WTC11 (cell line): ENCODE data around the gene PCID2. TPM values are rescaled to one million over a fixed set of nuclear protein-coding genes. Genes with fewer than 3 reads are reported as not detected.
A peak's percentile ranks its signal among the peaks of the same experiment; 100 is the strongest.

Experiments used
- ATAC-seq: fragments of 200-7000 bp; cut with Tn5 transposase; 2 replicates; pipeline ENCODE4 v1.10.0; 2021; ENCODE audit warnings: mild to moderate bottlenecking, moderate library complexity
- Bru-seq: library from RNA; stranded (reverse); fragments of 400-500 nt; gene quantifications from one replicate; lab custom pipeline; 2021; lab: Mats Ljungman, UMichigan
- CTCF ChIA-PET: fragments of 300-600 bp; sonication (Branson Sonifier 250); formaldehyde crosslinking; loops from one replicate; lab custom pipeline; 2021; ENCODE audit warnings: antibody characterized with exemption; lab: Charles Lee
- POLR2A ChIA-PET: fragments of 350-600 bp; sonication (Branson Sonifier 250); formaldehyde crosslinking; loops from one replicate; lab custom pipeline; 2021; ENCODE audit warnings: antibody characterized with exemption; lab: Charles Lee
- DNase-seq: peaks from one replicate; pipeline ENCODE4 v3.0.0; 2021; ENCODE audit warnings: low spot score
- H3K27ac Mint-ChIP-seq: 2 replicates; pipeline ENCODE4 v1.8.0; 2021; ENCODE audit warnings: mixed read lengths
- H3K27me3 Mint-ChIP-seq: 2 replicates; pipeline ENCODE4 v1.8.0; 2021; ENCODE audit warnings: low read depth, mild to moderate bottlenecking, moderate library complexity, mixed read lengths
- H3K36me3 Mint-ChIP-seq: 2 replicates; pipeline ENCODE4 v1.8.0; 2021; ENCODE audit warnings: mixed read lengths
- H3K4me1 Mint-ChIP-seq: 2 replicates; pipeline ENCODE4 v1.8.0; 2022; ENCODE audit warnings: mixed read lengths
- H3K4me3 Mint-ChIP-seq: 2 replicates; pipeline ENCODE4 v1.8.0; 2021; ENCODE audit warnings: mild to moderate bottlenecking, moderate library complexity, mixed read lengths
- H3K9me3 Mint-ChIP-seq: 2 replicates; pipeline ENCODE4 v1.8.0; 2021; ENCODE audit warnings: mixed read lengths
- E2F4 ChIP-seq: sonication (generic); formaldehyde crosslinking; IDR thresholded peaks from 2 replicates; pipeline ENCODE4 v1.8.1; 2022; ENCODE audit warnings: low read depth, mild to moderate bottlenecking, moderate library complexity, missing genetic modification reagents, borderline replicate concordance
- E2F5 ChIP-seq: sonication (generic); formaldehyde crosslinking; IDR thresholded peaks from 2 replicates; pipeline ENCODE4 v1.8.1; 2022; ENCODE audit warnings: mild to moderate bottlenecking, moderate library complexity, missing genetic modification reagents
- ELF4 ChIP-seq: sonication (generic); formaldehyde crosslinking; IDR thresholded peaks from 2 replicates; pipeline ENCODE4 v1.8.1; 2022; ENCODE audit warnings: low read depth, mild to moderate bottlenecking, moderate library complexity, missing genetic modification reagents
- FOXP1 ChIP-seq: sonication (generic); formaldehyde crosslinking; IDR thresholded peaks from 2 replicates; pipeline ENCODE4 v1.8.0; 2022; ENCODE audit warnings: missing genetic modification reagents, mild to moderate bottlenecking, moderate library complexity, borderline replicate concordance
- GABPB1 ChIP-seq: sonication (generic); formaldehyde crosslinking; IDR thresholded peaks from 2 replicates; pipeline ENCODE4 v1.8.1; 2023; ENCODE audit warnings: mild to moderate bottlenecking, missing genetic modification reagents
- MAX ChIP-seq: sonication (generic); formaldehyde crosslinking; IDR thresholded peaks from 2 replicates; pipeline ENCODE4 v1.8.0; 2022; ENCODE audit warnings: mild to moderate bottlenecking, missing genetic modification reagents
- NFYB ChIP-seq: sonication (generic); formaldehyde crosslinking; conservative IDR thresholded peaks from 2 replicates; pipeline ENCODE4 v1.8.0; 2022; ENCODE audit warnings: low read depth, missing genetic modification reagents
- NR1H2 ChIP-seq: sonication (generic); formaldehyde crosslinking; IDR thresholded peaks from 2 replicates; pipeline ENCODE4 v1.9.0; 2021; ENCODE audit warnings: mild to moderate bottlenecking, moderate library complexity, missing genetic modification reagents
- PRDM15 ChIP-seq: sonication (generic); formaldehyde crosslinking; IDR thresholded peaks from 2 replicates; pipeline ENCODE4 v1.8.0; 2022; ENCODE audit warnings: missing genetic modification reagents
- RORB ChIP-seq: fragments of 250-450 bp; sonication (Bioruptor Pico); IDR thresholded peaks from 2 replicates; pipeline ENCODE4 v1.9.0; 2021; ENCODE audit warnings: mild to moderate bottlenecking
- SMAD3 ChIP-seq: sonication (generic); formaldehyde crosslinking; IDR thresholded peaks from 2 replicates; pipeline ENCODE4 v1.8.0; 2022; ENCODE audit warnings: missing genetic modification reagents, mild to moderate bottlenecking, borderline replicate concordance
- SP1 ChIP-seq: sonication (generic); formaldehyde crosslinking; conservative IDR thresholded peaks from 2 replicates; pipeline ENCODE4 v1.8.1; 2022; ENCODE audit warnings: missing genetic modification reagents
- TCF7 ChIP-seq: sonication (generic); formaldehyde crosslinking; IDR thresholded peaks from 2 replicates; pipeline ENCODE4 v1.8.0; 2022; ENCODE audit warnings: mild to moderate bottlenecking, low read depth, missing genetic modification reagents, moderate library complexity
- TEAD4 ChIP-seq: sonication (generic); formaldehyde crosslinking; IDR thresholded peaks from 2 replicates; pipeline ENCODE4 v1.8.0; 2022; ENCODE audit warnings: mild to moderate bottlenecking, missing genetic modification reagents
- ZNF121 ChIP-seq: sonication (generic); formaldehyde crosslinking; IDR thresholded peaks from 2 replicates; pipeline ENCODE4 v1.8.0; 2023; ENCODE audit warnings: missing genetic modification reagents
- ZNF317 ChIP-seq: sonication (generic); formaldehyde crosslinking; IDR thresholded peaks from 2 replicates; pipeline ENCODE4 v1.8.1; 2023; ENCODE audit warnings: low read depth, mild to moderate bottlenecking, moderate library complexity, missing genetic modification reagents, borderline replicate concordance
- ZNF671 ChIP-seq: fragments of 250-450 bp; sonication (Bioruptor Pico); IDR thresholded peaks from 2 replicates; pipeline ENCODE4 v1.8.0; 2021; ENCODE audit warnings: mild to moderate bottlenecking
- long read RNA-seq, 3 experiments: library from RNA in 1 of 3; library from capped mRNA in 1 of 3; library from polyadenylated mRNA in 1 of 3; unstranded in 2 of 3; stranded (forward) in 1 of 3; transcript quantifications; one replicate each; pipeline ENCODE4 v2.0.0, GENCODE V29; 2021
- total RNA-seq: library from RNA; stranded (reverse); gene quantifications from 3 replicates; pipeline ENCODE4 v1.2.3, GENCODE V29; 2021
- TF ChIP-seq, protein P1 (sequence below): sonication (generic); formaldehyde crosslinking; IDR thresholded peaks from 2 replicates; pipeline ENCODE4 v1.8.1; 2023; ENCODE audit warnings: mild to moderate bottlenecking, moderate library complexity, missing genetic modification reagents
- TF ChIP-seq, protein P2 (sequence below): fragments of 250-450 bp; sonication (Bioruptor Pico); IDR thresholded peaks from 2 replicates; pipeline ENCODE4 v1.9.0; 2021; ENCODE audit warnings: moderate library complexity, mild to moderate bottlenecking, inconsistent platforms, borderline replicate concordance
- TF ChIP-seq, protein P3 (sequence below): fragments of 200-600 bp; IDR thresholded peaks from 2 replicates; pipeline ENCODE4 v1.8.0; 2022; ENCODE audit warnings: antibody characterized with exemption
- TF ChIP-seq, protein P4 (sequence below): sonication (generic); formaldehyde crosslinking; IDR thresholded peaks from 2 replicates; pipeline ENCODE4 v1.8.1; 2022; ENCODE audit warnings: missing genetic modification reagents, borderline replicate concordance

The PCID2 gene
- total RNA-seq (64.9 to 69.4 TPM (median 68.5 TPM) in 3 replicates), Bru-seq, nascent RNA (percentile 92 among the genes with signal in this experiment)
- long read RNA-seq, experiment 1, transcript PCID2-203 (14 exons, 2,372 nt): minor isoform, 5 of 354 reads
- long read RNA-seq, experiment 1, transcript PCID2-205 (15 exons, 1,654 nt): minor isoform, 65 of 354 reads
- long read RNA-seq, experiment 1, transcript PCID2-206 (15 exons, 1,671 nt): minor isoform, 53 of 354 reads
- long read RNA-seq, experiment 1, transcript PCID2-202 (14 exons, 1,898 nt): major isoform, 133 of 354 reads
- long read RNA-seq, experiment 1, partial matches to known transcripts: 31 of 354 reads
- long read RNA-seq, experiment 1, other reads (novel, unspliced or antisense): 65 of 354 reads
- long read RNA-seq, experiment 2, partial matches to known transcripts: 20 of 48 reads
- long read RNA-seq, experiment 2, other reads (novel, unspliced or antisense): 27 of 48 reads
- long read RNA-seq, experiment 3, transcript PCID2-202 (14 exons, 1,898 nt): major isoform, 104 of 269 reads
- long read RNA-seq, experiment 3, transcript PCID2-205 (15 exons, 1,654 nt): minor isoform, 48 of 269 reads
- long read RNA-seq, experiment 3, transcript PCID2-206 (15 exons, 1,671 nt): minor isoform, 69 of 269 reads
- long read RNA-seq, experiment 3, partial matches to known transcripts: 14 of 269 reads
- long read RNA-seq, experiment 3, other reads (novel, unspliced or antisense): 34 of 269 reads

- peaks cover 32% of the 10 kb centered on the region; the same call in 1 of the 2 replicates for H3K36me3 Mint-ChIP-seq
- CTCF ChIA-PET: interaction anchor here (0.6 to 1.6 kb wide), 2 partner anchors 30 to 354 kb away, joined by 4 read pairs; no protein-coding TSS in a partner anchor
- peak within 1 kb of the TSS; percentile 93 for H3K4me3 Mint-ChIP-seq
- H3K9me3 Mint-ChIP-seq: no peaks in the 10 kb centered on the region
- H3K27me3 Mint-ChIP-seq: no peaks in the 10 kb centered on the region
- H3K27ac Mint-ChIP-seq: peak within 1 kb of the TSS; percentile 76
- peak; percentile 89 for DNase-seq
- POLR2A ChIA-PET: interaction anchor here (0.6 to 1.5 kb wide), 6 partner anchors 10 to 287 kb away, joined by 3 read pairs; no protein-coding TSS in a partner anchor
- ATAC-seq: peak; percentile 75
- H3K4me1 Mint-ChIP-seq: peaks cover 50% of the 10 kb centered on the region
- TF ChIP-seq ELF4 (CRISPR knock-in tag) (no peak), ZNF317 (CRISPR knock-in tag) (no peak), NFYB (CRISPR knock-in tag) (no peak), ZNF121 (CRISPR knock-in tag) (peak; percentile 57; the same call in 1 of the 2 replicates), FOXP1 (CRISPR knock-in tag) (peak; percentile 92), TEAD4 (CRISPR knock-in tag) (no peak), ZNF671 (peak; percentile 68; the same call in 1 of the 2 replicates), NR1H2 (CRISPR knock-in tag) (no peak), GABPB1 (peak; percentile 96), RORB (no peak), E2F5 (CRISPR knock-in tag) (peak; percentile 21; the same call in 1 of the 2 replicates), E2F4 (CRISPR knock-in tag) (peak; percentile 71; the same call in 1 of the 2 replicates), MAX (peak; percentile 84), SP1 (CRISPR knock-in tag) (peak; percentile 96), SMAD3 (CRISPR knock-in tag) (peak; percentile 49), PRDM15 (CRISPR knock-in tag) (no peak), TCF7 (CRISPR knock-in tag) (no peak)
- TF ChIP-seq, protein P1, sequence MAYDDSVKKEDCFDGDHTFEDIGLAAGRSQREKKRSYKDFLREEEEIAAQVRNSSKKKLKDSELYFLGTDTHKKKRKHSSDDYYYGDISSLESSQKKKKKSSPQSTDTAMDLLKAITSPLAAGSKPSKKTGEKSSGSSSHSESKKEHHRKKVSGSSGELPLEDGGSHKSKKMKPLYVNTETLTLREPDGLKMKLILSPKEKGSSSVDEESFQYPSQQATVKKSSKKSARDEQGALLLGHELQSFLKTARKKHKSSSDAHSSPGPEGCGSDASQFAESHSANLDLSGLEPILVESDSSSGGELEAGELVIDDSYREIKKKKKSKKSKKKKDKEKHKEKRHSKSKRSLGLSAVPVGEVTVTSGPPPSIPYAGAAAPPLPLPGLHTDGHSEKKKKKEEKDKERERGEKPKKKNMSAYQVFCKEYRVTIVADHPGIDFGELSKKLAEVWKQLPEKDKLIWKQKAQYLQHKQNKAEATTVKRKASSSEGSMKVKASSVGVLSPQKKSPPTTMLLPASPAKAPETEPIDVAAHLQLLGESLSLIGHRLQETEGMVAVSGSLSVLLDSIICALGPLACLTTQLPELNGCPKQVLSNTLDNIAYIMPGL (CRISPR knock-in tag): peak; percentile 91
- TF ChIP-seq, protein P2, sequence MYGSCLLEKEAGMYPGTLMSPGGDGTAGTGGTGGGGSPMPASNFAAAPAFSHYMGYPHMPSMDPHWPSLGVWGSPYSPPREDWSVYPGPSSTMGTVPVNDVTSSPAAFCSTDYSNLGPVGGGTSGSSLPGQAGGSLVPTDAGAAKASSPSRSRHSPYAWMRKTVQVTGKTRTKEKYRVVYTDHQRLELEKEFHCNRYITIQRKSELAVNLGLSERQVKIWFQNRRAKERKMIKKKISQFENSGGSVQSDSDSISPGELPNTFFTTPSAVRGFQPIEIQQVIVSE (CRISPR knock-in tag): no peak
- TF ChIP-seq, protein P3, sequence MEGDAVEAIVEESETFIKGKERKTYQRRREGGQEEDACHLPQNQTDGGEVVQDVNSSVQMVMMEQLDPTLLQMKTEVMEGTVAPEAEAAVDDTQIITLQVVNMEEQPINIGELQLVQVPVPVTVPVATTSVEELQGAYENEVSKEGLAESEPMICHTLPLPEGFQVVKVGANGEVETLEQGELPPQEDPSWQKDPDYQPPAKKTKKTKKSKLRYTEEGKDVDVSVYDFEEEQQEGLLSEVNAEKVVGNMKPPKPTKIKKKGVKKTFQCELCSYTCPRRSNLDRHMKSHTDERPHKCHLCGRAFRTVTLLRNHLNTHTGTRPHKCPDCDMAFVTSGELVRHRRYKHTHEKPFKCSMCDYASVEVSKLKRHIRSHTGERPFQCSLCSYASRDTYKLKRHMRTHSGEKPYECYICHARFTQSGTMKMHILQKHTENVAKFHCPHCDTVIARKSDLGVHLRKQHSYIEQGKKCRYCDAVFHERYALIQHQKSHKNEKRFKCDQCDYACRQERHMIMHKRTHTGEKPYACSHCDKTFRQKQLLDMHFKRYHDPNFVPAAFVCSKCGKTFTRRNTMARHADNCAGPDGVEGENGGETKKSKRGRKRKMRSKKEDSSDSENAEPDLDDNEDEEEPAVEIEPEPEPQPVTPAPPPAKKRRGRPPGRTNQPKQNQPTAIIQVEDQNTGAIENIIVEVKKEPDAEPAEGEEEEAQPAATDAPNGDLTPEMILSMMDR: no peak
- TF ChIP-seq, protein P4, sequence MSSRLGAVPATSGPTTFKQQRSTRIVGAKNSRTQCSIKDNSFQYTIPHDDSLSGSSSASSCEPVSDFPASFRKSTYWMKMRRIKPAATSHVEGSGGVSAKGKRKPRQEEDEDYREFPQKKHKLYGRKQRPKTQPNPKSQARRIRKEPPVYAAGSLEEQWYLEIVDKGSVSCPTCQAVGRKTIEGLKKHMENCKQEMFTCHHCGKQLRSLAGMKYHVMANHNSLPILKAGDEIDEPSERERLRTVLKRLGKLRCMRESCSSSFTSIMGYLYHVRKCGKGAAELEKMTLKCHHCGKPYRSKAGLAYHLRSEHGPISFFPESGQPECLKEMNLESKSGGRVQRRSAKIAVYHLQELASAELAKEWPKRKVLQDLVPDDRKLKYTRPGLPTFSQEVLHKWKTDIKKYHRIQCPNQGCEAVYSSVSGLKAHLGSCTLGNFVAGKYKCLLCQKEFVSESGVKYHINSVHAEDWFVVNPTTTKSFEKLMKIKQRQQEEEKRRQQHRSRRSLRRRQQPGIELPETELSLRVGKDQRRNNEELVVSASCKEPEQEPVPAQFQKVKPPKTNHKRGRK (CRISPR knock-in tag): no peak
Observed at GRCh38 chr13:113208421-113209335, at the start of gene PCID2. TSS of gene PCID2 (minus strand) at chr13:113208669. CDS start at chr13:113208634, 35 bp downstream.
